ENCODE measurements around the gene SSBP2.

DNA sequence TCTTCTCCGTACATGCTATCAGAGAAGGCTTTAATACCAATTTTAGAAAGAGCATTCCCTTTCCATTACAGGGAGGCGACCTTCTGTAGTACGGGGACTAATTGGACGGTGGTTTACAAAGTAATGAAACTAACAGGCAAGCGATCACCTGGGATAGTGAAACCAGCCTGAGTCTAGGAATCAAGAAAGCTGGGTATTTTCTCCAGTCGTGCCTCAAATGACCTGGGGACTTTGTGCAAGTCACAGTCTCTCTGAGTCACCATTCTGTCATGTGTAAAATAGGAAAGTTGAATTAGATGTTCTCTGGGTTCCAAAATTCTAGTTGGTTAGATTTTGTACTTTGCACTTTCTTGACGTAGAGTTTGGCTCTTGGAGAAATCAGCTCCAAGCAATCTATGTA lies 22.7 kb upstream of the SSBP2 start:
- TF ChIP-seq EP300 (IDR thresholded peaks at IDR 0.05; ENCODE audit: borderline replicate concordance): no peak
- no peak for TF ChIP-seq RAD21 (IDR thresholded peaks at IDR 0.05; ENCODE audit: low read depth)
- TF ChIP-seq, protein P1, sequence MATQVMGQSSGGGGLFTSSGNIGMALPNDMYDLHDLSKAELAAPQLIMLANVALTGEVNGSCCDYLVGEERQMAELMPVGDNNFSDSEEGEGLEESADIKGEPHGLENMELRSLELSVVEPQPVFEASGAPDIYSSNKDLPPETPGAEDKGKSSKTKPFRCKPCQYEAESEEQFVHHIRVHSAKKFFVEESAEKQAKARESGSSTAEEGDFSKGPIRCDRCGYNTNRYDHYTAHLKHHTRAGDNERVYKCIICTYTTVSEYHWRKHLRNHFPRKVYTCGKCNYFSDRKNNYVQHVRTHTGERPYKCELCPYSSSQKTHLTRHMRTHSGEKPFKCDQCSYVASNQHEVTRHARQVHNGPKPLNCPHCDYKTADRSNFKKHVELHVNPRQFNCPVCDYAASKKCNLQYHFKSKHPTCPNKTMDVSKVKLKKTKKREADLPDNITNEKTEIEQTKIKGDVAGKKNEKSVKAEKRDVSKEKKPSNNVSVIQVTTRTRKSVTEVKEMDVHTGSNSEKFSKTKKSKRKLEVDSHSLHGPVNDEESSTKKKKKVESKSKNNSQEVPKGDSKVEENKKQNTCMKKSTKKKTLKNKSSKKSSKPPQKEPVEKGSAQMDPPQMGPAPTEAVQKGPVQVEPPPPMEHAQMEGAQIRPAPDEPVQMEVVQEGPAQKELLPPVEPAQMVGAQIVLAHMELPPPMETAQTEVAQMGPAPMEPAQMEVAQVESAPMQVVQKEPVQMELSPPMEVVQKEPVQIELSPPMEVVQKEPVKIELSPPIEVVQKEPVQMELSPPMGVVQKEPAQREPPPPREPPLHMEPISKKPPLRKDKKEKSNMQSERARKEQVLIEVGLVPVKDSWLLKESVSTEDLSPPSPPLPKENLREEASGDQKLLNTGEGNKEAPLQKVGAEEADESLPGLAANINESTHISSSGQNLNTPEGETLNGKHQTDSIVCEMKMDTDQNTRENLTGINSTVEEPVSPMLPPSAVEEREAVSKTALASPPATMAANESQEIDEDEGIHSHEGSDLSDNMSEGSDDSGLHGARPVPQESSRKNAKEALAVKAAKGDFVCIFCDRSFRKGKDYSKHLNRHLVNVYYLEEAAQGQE (IDR thresholded peaks at IDR 0.05; ENCODE audit: low read depth): no peak

Data from Ishikawa (cell line).